Spleen (tissue), 11 donors: ENCODE data around the gene CMIP. TPM values are rescaled to one million over a fixed set of nuclear protein-coding genes. Genes with fewer than 3 reads are reported as not detected.
A peak's percentile ranks its signal among the peaks of the same experiment; 100 is the strongest.

Source experiments
- DNase-seq: peaks from one replicate; pipeline ENCODE4 v3.0.0-alpha.2; 2020
- H3K27ac ChIP-seq, 8 donors: fragments of 200-600 bp; sonication (generic) in 7 of 8; 1 replicate in 4 of 8; 2 replicates in 4 of 8; pipeline versions ENCODE4 v1.5.0 to v1.8.0; 2016 to 2021; ENCODE audit warnings: inconsistent platforms in 4 of 8, mild to moderate bottlenecking in 4 of 8, moderate library complexity in 1 of 8
- H3K27me3 ChIP-seq, 7 donors: fragments of 200-600 bp; sonication (generic) in 6 of 7; replicated peaks in 1 of 7; 1 replicate in 4 of 7; 2 replicates in 3 of 7; pipeline versions ENCODE4 v1.5.0 to v1.8.0; 2016 to 2021; ENCODE audit warnings: inconsistent platforms in 3 of 7, mild to moderate bottlenecking in 1 of 7
- H3K36me3 ChIP-seq, 6 donors: fragments of 200-600 bp; sonication (generic) in 5 of 6; 1 replicate in 4 of 6; 2 replicates in 2 of 6; pipeline versions ENCODE4 v1.5.0 to v1.8.0; 2016 to 2021; ENCODE audit warnings: inconsistent platforms in 2 of 6
- H3K4me1 ChIP-seq, 6 donors: fragments of 200-600 bp; sonication (generic) in 5 of 6; 1 replicate in 3 of 6; 2 replicates in 3 of 6; pipeline versions ENCODE4 v1.5.0 to v1.8.0; 2016 to 2021; ENCODE audit warnings: inconsistent platforms in 3 of 6
- H3K4me3 ChIP-seq, 8 donors: fragments of 200-600 bp; sonication (generic) in 7 of 8; 1 replicate in 4 of 8; 2 replicates in 4 of 8; pipeline versions ENCODE4 v1.5.0 to v1.8.0; 2016 to 2021; ENCODE audit warnings: inconsistent platforms in 4 of 8, mild to moderate bottlenecking in 4 of 8, moderate library complexity in 2 of 8
- H3K9me3 ChIP-seq, 8 donors: fragments of 200-600 bp; sonication (generic) in 7 of 8; 1 replicate in 4 of 8; 2 replicates in 4 of 8; pipeline versions ENCODE4 v1.5.0 to v1.8.0; 2016 to 2021; ENCODE audit warnings: inconsistent platforms in 4 of 8
- POLR2A ChIP-seq, 3 donors: fragments of 450-650 bp; IDR thresholded peaks; one replicate each; pipeline ENCODE4 v1.5.1; 2017; ENCODE audit warnings: antibody characterized with exemption in 3 of 3, mild to moderate bottlenecking in 1 of 3
- POLR2AphosphoS5 ChIP-seq, 3 donors: sonication (generic); formaldehyde crosslinking; IDR thresholded peaks; one replicate each; pipeline ENCODE4 v1.5.1; 2017; ENCODE audit warnings: antibody characterized with exemption in 3 of 3
- WGBS, 5 donors: extraction: QIAGEN DNeasy Blood & Tissue Kit in 3 of 5; methylation state at CpG; one replicate each; pipeline versions ENCODE4 v1.1.5 to v1.1.7; 2013 to 2018; 5-methylcytosine and 5-hydroxymethylcytosine counted together
- intact Hi-C: fragments of 100-400 bp; cut with DNase I; formaldehyde crosslinking; loops from one replicate; pipeline ENCODE4 v1.15.0; 2023; ENCODE audit warnings: low total_unique reads
- polyA plus RNA-seq, 3 donors: library from polyadenylated mRNA; stranded (reverse); fragments of 200-250 nt; gene quantifications; one replicate each; pipeline ENCODE4 v1.2.1, GENCODE V29; 2013
- total RNA-seq, 7 donors: library from RNA; depleted of rRNA in 3 of 7; stranded (reverse); fragments of >200 nt in 3 of 7; fragmentation: NEBNext Ultra II Directional in 4 of 7; extraction: Animal tissue kit (Norgen Biotek cat#: 25700) in 4 of 7; gene quantifications; one replicate each; pipeline versions ENCODE4 v1.1.0 to v1.2.1, GENCODE V29; 2016 to 2021
- TF ChIP-seq, protein P1 (sequence below), 11 experiments: fragments of 200-600 bp in 7 of 11; fragments of 450-650 bp in 4 of 11; sonication (generic) in 4 of 11; IDR thresholded peaks in 8 of 11; conservative IDR thresholded peaks in 3 of 11; 1 replicate in 7 of 11; 2 replicates in 4 of 11; pipeline versions ENCODE4 v1.4.0 to v1.8.0; 2016 to 2021; ENCODE audit warnings: antibody characterized with exemption in 11 of 11, inconsistent platforms in 4 of 11, mild to moderate bottlenecking in 1 of 11
- donor health status: healthy with polysubstance abuse.
- donor health status: DM: no; HTN: no; CAD: no; lungs with moderate emphysema.
- donor health status: DM: no; HTN: no; CAD: no.
- donor health status: Bipolar disorder and iron deficiency.
- donor health status: healthy.
- donor health status: DM: no; HTN: no; CAD: no.
- donor health status: DM: yes; HTN: yes; CAD: no.

CMIP gene
- total and polyA plus RNA-seq, 10 donors: 6.0 to 107 (median 63.6) TPM

DNA sequence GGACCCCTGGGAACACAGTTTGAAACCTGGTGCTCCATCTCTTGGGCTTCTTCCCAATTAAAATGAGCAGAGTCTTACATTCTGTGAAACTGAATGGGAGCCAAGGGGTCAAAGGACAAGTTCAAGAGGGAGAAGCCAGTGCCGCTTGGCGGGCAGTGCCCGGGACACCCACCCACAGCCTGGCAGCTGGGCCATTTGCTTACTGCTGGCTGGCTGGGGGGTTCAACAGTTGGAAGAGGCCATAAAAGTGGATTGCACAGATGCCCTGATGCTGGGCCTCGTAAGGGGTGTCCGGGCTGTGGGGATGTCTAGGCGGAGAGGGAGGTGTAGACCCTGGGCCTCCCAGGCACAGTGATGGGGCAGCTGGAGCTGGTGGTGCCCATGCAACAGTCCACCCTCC is 52.1 kb downstream of the CMIP start:
- DNase-seq: peak; percentile 45
- H3K27me3 ChIP-seq: no peaks in the 10 kb centered on the region
- peaks cover 39 to 100% (median 96%) of the 10 kb centered on the region in 6 donors for H3K4me1 ChIP-seq
- H3K4me3 ChIP-seq: no peak overlapping the region
- peak overlapping the region in 4 of 8 donors; percentile 64 to 78 (median 70) for H3K27ac ChIP-seq
- intact Hi-C loops: no loop called here
- H3K36me3 ChIP-seq: peaks cover 0 to 5% (median 0%) of the 10 kb centered on the region in 6 donors
- no peaks in the 10 kb centered on the region for H3K9me3 ChIP-seq
- WGBS, 5 donors: 73 to 95% (median 93%) methylated on average over 6 of the region's 6 CpGs
- TF ChIP-seq, protein P1, sequence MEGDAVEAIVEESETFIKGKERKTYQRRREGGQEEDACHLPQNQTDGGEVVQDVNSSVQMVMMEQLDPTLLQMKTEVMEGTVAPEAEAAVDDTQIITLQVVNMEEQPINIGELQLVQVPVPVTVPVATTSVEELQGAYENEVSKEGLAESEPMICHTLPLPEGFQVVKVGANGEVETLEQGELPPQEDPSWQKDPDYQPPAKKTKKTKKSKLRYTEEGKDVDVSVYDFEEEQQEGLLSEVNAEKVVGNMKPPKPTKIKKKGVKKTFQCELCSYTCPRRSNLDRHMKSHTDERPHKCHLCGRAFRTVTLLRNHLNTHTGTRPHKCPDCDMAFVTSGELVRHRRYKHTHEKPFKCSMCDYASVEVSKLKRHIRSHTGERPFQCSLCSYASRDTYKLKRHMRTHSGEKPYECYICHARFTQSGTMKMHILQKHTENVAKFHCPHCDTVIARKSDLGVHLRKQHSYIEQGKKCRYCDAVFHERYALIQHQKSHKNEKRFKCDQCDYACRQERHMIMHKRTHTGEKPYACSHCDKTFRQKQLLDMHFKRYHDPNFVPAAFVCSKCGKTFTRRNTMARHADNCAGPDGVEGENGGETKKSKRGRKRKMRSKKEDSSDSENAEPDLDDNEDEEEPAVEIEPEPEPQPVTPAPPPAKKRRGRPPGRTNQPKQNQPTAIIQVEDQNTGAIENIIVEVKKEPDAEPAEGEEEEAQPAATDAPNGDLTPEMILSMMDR (IDR thresholded peaks at IDR 0.05 in 8 of 11, conservative IDR thresholded peaks at IDR 0.05 in 3 of 11): no peak
- TF ChIP-seq POLR2A (IDR thresholded peaks at IDR 0.05) (no peak), POLR2AphosphoS5 (IDR thresholded peaks at IDR 0.05) (peak in 1 of 3 donors; percentile 26)

DNA sequence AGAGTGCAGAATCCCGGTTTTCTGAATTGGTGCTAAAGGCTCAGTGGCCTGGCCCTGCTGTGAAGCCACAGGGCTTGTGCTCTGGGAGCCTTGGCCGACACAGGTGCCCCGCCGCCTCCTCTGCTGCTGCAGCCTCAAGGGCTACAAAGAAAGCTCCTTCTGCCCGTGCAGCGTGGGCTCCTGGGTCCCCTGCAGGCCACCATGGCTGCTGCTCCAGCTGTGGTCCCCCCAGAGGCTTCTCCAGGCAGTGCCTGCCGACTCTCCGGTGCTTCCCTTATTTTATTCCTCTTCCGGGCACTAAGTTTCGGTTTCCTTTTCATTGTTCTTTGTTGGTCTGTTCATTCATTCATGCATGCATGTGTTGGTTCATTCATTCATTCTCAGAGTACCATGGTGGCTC is 53.1 kb downstream of the CMIP start:
- Histone ChIP-seq H3K27ac (peak overlapping the region in 5 of 8 donors; percentile 33 to 78 (median 66)), H3K4me3 (peak overlapping the region in 1 of 8 donors; percentile 43), H3K27me3 (no peaks in the 10 kb centered on the region), H3K9me3 (no peaks in the 10 kb centered on the region), H3K36me3 (peaks cover 0 to 5% (median 0%) of the 10 kb centered on the region in 6 donors), H3K4me1 (peaks cover 43 to 100% (median 95%) of the 10 kb centered on the region in 6 donors)
- intact Hi-C loops: no loop called here
- 27 to 36% (median 32%) methylated on average over 10 of the region's 10 CpGs for WGBS, 5 donors
- peak; percentile 80 for DNase-seq
- TF ChIP-seq, protein P1 (IDR thresholded peaks at IDR 0.05 in 8 of 11, conservative IDR thresholded peaks at IDR 0.05 in 3 of 11): peak in 9 of 11 experiments; percentile 29 to 76 (median 65)
- TF ChIP-seq POLR2A (IDR thresholded peaks at IDR 0.05): no peak
- TF ChIP-seq POLR2AphosphoS5 (IDR thresholded peaks at IDR 0.05): peak in 1 of 3 donors; percentile 74

DNA sequence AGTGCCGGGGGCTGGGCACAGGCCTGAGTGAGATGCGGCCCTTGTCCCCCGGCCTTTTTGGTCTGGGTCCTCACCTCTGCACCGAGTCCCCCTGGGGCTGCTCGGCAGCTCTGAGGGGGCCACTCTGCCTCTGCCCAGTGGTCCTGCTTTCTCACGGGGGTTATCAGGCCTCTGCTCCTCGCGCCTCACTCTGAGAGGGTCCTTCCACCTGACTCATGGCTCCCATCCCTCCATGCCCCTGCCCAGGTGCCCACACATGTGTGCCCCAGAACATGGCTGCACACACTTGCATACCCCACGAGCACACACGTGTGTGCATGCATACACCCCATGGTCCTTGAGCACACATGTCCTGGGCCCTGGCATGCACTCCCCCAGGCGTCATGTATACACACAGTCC is 53.7 kb downstream of the CMIP start:
- H3K9me3 ChIP-seq: no peaks in the 10 kb centered on the region
- peak overlapping the region in 3 of 8 donors; percentile 66 to 78 (median 74) for H3K27ac ChIP-seq
- H3K4me1 ChIP-seq: peaks cover 36 to 100% (median 91%) of the 10 kb centered on the region in 6 donors
- TF ChIP-seq POLR2AphosphoS5 (IDR thresholded peaks at IDR 0.05) (peak in 1 of 3 donors; percentile 12), POLR2A (IDR thresholded peaks at IDR 0.05) (no peak)
- TF ChIP-seq, protein P1 (IDR thresholded peaks at IDR 0.05 in 8 of 11, conservative IDR thresholded peaks at IDR 0.05 in 3 of 11): no peak
- peak; percentile 67 for DNase-seq
- 79 to 97% (median 88%) methylated on average over 10 to 11 of the region's 11 CpGs for WGBS, 5 donors
- peaks cover 0 to 5% (median 0%) of the 10 kb centered on the region in 6 donors for H3K36me3 ChIP-seq
- intact Hi-C loops: no loop called here
- H3K27me3 ChIP-seq: no peaks in the 10 kb centered on the region
- H3K4me3 ChIP-seq: peak overlapping the region in 1 of 8 donors; percentile 43

DNA sequence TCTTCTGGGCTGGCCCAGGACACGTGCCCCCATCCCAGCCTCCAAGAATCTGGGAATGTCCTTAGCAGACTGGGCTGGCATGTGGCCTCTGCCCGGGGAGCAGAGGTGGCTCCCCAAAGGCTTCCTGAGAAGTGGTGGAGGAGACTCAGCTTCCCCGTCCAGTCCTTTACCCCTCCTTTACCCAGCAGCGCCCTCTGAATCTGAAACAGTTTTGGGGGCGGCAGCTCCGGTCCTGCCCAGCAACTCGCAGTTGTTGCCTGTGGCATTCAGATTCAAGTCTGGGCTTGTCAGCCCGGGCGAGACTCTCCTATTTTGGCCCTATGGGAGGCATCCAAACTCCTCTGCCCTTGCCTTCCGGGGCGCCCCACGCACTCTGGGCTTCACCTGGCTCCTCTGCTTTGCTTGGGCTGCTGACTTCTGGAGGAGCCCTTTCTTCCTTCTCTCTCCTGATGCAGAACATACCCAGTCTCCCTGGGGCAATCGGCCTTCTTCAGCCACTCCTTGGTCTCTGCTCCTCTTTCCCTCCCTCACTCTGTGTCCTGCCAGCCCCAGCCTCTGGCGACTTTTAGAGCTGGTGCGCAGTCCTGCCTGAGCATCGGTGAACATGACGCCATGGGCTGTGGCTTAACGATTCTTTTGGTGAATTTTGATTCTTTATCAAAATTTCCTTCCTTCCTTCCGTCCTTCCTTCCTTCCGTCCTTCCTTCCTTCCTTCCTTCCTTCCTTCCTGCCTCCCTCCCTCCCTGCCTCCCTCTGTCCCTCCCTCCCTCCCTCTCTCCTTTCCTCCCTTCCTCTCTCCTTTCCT is 55.2 kb downstream of the CMIP start:
- TF ChIP-seq, protein P1 (IDR thresholded peaks at IDR 0.05 in 8 of 11, conservative IDR thresholded peaks at IDR 0.05 in 3 of 11): no peak
- TF ChIP-seq POLR2AphosphoS5 (IDR thresholded peaks at IDR 0.05) (no peak), POLR2A (IDR thresholded peaks at IDR 0.05) (no peak)
- Histone ChIP-seq H3K4me3 (no peak overlapping the region), H3K27ac (peak overlapping the region in 5 of 8 donors; percentile 15 to 80 (median 26)), H3K36me3 (peaks cover 0 to 5% (median 0%) of the 10 kb centered on the region in 6 donors), H3K27me3 (no peaks in the 10 kb centered on the region), H3K4me1 (peaks cover 27 to 100% (median 84%) of the 10 kb centered on the region in 6 donors), H3K9me3 (no peaks in the 10 kb centered on the region)
- DNase-seq: peak; percentile 60
- 78 to 84% (median 80%) methylated on average over 19 to 20 of the region's 20 CpGs for WGBS, 5 donors
- intact Hi-C loops: no loop called here
